GM12891 (cell line): ENCODE measurements around the gene TMEM158.

Source experiments
- POLR2A ChIP-seq: IDR thresholded peaks from 2 replicates; pipeline ENCODE4 v1.6.1; 2011; ENCODE audit warnings: low read depth, low read length, control low read depth
- POLR2AphosphoS5 ChIP-seq: IDR thresholded peaks from 2 replicates; pipeline ENCODE4 v1.6.1; 2011; ENCODE audit warnings: low read depth, low read length, control low read depth
- POU2F2 ChIP-seq: IDR thresholded peaks from 2 replicates; pipeline ENCODE4 v1.6.1; 2011; ENCODE audit warnings: low read depth, mild to moderate bottlenecking, control low read depth, low read length, moderate library complexity
- SPI1 ChIP-seq: IDR thresholded peaks from 2 replicates; pipeline ENCODE4 v1.6.1; 2011; ENCODE audit warnings: low read depth, low read length, control low read depth
- TAF1 ChIP-seq: IDR thresholded peaks from 2 replicates; pipeline ENCODE4 v1.6.1; 2011; ENCODE audit warnings: low read depth, low read length, control low read depth

- no peak for TF ChIP-seq SPI1
- no peak for TF ChIP-seq POLR2AphosphoS5
- TF ChIP-seq POU2F2: no peak
- no peak for TF ChIP-seq POLR2A
- no peak for TF ChIP-seq TAF1
These were observed 14.0 kb downstream of the TMEM158 start for GRCh38 chr3:45212095-45212468.
